MM.1S (cell line): ENCODE measurements around the gene ARV1.

Source experiments
- DNase-seq: peaks from one replicate; pipeline ENCODE4 v3.0.0-alpha.2; 2015
- H2AFZ ChIP-seq: fragments of 300-600 bp; sonication (generic); 2 replicates; pipeline ENCODE4 v1.6.0; 2016; ENCODE audit warnings: antibody characterized with exemption, low read length
- H3F3A ChIP-seq: fragments of 300-600 bp; sonication (generic); 2 replicates; pipeline ENCODE4 v1.6.1; 2016; ENCODE audit warnings: mild to moderate bottlenecking, antibody characterized with exemption, low read length, moderate library complexity, mixed read lengths; ENCODE audit not compliant: insufficient read depth
- H3K27ac ChIP-seq: fragments of 300-600 bp; sonication (generic); 2 replicates; pipeline ENCODE4 v1.5.1; 2016; ENCODE audit warnings: mild to moderate bottlenecking, low read length
- H3K27me3 ChIP-seq: fragments of 300-600 bp; sonication (generic); replicated peaks from 2 replicates; pipeline ENCODE4 v1.6.0; 2016; ENCODE audit warnings: low read length; ENCODE audit not compliant: insufficient read depth
- H3K36me3 ChIP-seq: fragments of 300-600 bp; sonication (generic); replicated peaks from 2 replicates; pipeline ENCODE4 v1.6.1; 2016; ENCODE audit warnings: mild to moderate bottlenecking, low read length, mixed read lengths; ENCODE audit not compliant: insufficient read depth
- H3K4me1 ChIP-seq: fragments of 300-600 bp; sonication (generic); 2 replicates; pipeline ENCODE4 v1.6.1; 2016; ENCODE audit warnings: low read length, mixed read lengths
- H3K4me2 ChIP-seq: fragments of 300-600 bp; sonication (generic); 2 replicates; pipeline ENCODE4 v1.6.0; 2016; ENCODE audit warnings: low read depth, low read length
- H3K4me3 ChIP-seq: fragments of 300-600 bp; sonication (generic); 2 replicates; pipeline ENCODE4 v1.5.1; 2016; ENCODE audit warnings: low read length, mixed read lengths
- H3K79me2 ChIP-seq: fragments of 300-600 bp; sonication (generic); 2 replicates; pipeline ENCODE4 v1.6.1; 2016; ENCODE audit warnings: mixed run types, low read length, mixed read lengths
- H3K9ac ChIP-seq: fragments of 300-600 bp; sonication (generic); 2 replicates; pipeline ENCODE4 v1.6.1; 2016; ENCODE audit warnings: low read length, mixed read lengths
- H3K9me2 ChIP-seq: fragments of 300-600 bp; sonication (generic); replicated peaks from 2 replicates; pipeline ENCODE4 v1.6.1; 2016; ENCODE audit warnings: mild to moderate bottlenecking, low read length, mixed read lengths; ENCODE audit not compliant: insufficient read depth
- H3K9me3 ChIP-seq: fragments of 300-600 bp; sonication (generic); replicated peaks from 2 replicates; pipeline ENCODE4 v1.6.1; 2016; ENCODE audit warnings: mild to moderate bottlenecking, low read length, mixed read lengths; ENCODE audit not compliant: insufficient read depth
- H4K20me1 ChIP-seq: fragments of 300-600 bp; sonication (generic); 2 replicates; pipeline ENCODE4 v1.6.1; 2016; ENCODE audit warnings: mild to moderate bottlenecking, low read length, moderate library complexity, mixed read lengths; ENCODE audit not compliant: insufficient read depth
- CTCF ChIP-seq: fragments of 300-600 bp; sonication (generic); IDR thresholded peaks from 2 replicates; pipeline ENCODE4 v1.5.1; 2016; ENCODE audit warnings: antibody characterized with exemption, low read length, mixed read lengths
- EZH2 ChIP-seq: fragments of 300-600 bp; sonication (generic); optimal IDR thresholded peaks from 2 replicates; pipeline ENCODE3; 2017; ENCODE audit warnings: low read depth, mild to moderate bottlenecking, antibody characterized with exemption, low read length, mixed read lengths
- EZH2phosphoT487 ChIP-seq: fragments of 300-600 bp; sonication (generic); IDR thresholded peaks from 2 replicates; pipeline ENCODE4 v1.6.1; 2018; ENCODE audit warnings: antibody characterized with exemption, low read length

Gene ARV1

GRCh38 chr1:230985711-230986110 lies 6.8 kb downstream of the ARV1 start:
- no peak for TF ChIP-seq EZH2
- no peak for TF ChIP-seq CTCF
- no peak for TF ChIP-seq EZH2phosphoT487
- Histone ChIP-seq H3K79me2 (peaks cover 39% of the 10 kb centered on the region), H2AFZ (no peak overlapping the region), H3K9ac (no peak overlapping the region), H3K27ac (no peak overlapping the region), H3K36me3 (peaks cover 5% of the 10 kb centered on the region; the same call in 1 of the 2 replicates), H3K9me2 (no peaks in the 10 kb centered on the region), H3K4me1 (no peaks in the 10 kb centered on the region), H3F3A (no peaks in the 10 kb centered on the region), H3K27me3 (no peaks in the 10 kb centered on the region), H3K4me3 (no peak overlapping the region), H3K4me2 (no peak overlapping the region), H3K9me3 (no peaks in the 10 kb centered on the region), H4K20me1 (peaks cover 4% of the 10 kb centered on the region; the same call in 1 of the 2 replicates)
- no peak for DNase-seq

GRCh38 chr1:230986976-230987375 lies 8.1 kb downstream of the ARV1 start:
- no peaks in the 10 kb centered on the region for H3K9me3 ChIP-seq
- TF ChIP-seq EZH2phosphoT487 (no peak), CTCF (no peak)
- no peaks in the 10 kb centered on the region for H3K27me3 ChIP-seq
- H3K79me2 ChIP-seq: peaks cover 28% of the 10 kb centered on the region
- no peaks in the 10 kb centered on the region for H3K9me2 ChIP-seq
- H2AFZ ChIP-seq: no peak overlapping the region
- no peak overlapping the region for H3K27ac ChIP-seq
- no peak overlapping the region for H3K9ac ChIP-seq
- no peak overlapping the region for H3K4me3 ChIP-seq
- H3K4me1 ChIP-seq: no peaks in the 10 kb centered on the region
- H3F3A ChIP-seq: no peaks in the 10 kb centered on the region
- DNase-seq: no peak
- H3K36me3 ChIP-seq: peaks cover 8% of the 10 kb centered on the region; the same call in 1 of the 2 replicates
- H3K4me2 ChIP-seq: no peak overlapping the region
- H4K20me1 ChIP-seq: peaks cover 4% of the 10 kb centered on the region; the same call in 1 of the 2 replicates

- Histone ChIP-seq H3K9me3 (no peaks in the 10 kb centered on the region), H3K79me2 (peaks cover 24% of the 10 kb centered on the region), H3K27me3 (no peaks in the 10 kb centered on the region), H3K27ac (no peak overlapping the region), H3K4me3 (no peak overlapping the region), H3K9ac (no peak overlapping the region), H2AFZ (no peak overlapping the region), H3K4me1 (no peaks in the 10 kb centered on the region), H3K36me3 (peaks cover 8% of the 10 kb centered on the region; the same call in 1 of the 2 replicates), H3K9me2 (no peaks in the 10 kb centered on the region), H3K4me2 (no peak overlapping the region), H3F3A (no peaks in the 10 kb centered on the region), H4K20me1 (peaks cover 4% of the 10 kb centered on the region; the same call in 1 of the 2 replicates)
- DNase-seq: no peak
- TF ChIP-seq EZH2phosphoT487: no peak
- TF ChIP-seq CTCF: no peak
- TF ChIP-seq EZH2: no peak
These were observed 8.6 kb downstream of the ARV1 start for GRCh38 chr1:230987448-230987847.
